Measurements from ENCODE around the gene BOK.

DNA sequence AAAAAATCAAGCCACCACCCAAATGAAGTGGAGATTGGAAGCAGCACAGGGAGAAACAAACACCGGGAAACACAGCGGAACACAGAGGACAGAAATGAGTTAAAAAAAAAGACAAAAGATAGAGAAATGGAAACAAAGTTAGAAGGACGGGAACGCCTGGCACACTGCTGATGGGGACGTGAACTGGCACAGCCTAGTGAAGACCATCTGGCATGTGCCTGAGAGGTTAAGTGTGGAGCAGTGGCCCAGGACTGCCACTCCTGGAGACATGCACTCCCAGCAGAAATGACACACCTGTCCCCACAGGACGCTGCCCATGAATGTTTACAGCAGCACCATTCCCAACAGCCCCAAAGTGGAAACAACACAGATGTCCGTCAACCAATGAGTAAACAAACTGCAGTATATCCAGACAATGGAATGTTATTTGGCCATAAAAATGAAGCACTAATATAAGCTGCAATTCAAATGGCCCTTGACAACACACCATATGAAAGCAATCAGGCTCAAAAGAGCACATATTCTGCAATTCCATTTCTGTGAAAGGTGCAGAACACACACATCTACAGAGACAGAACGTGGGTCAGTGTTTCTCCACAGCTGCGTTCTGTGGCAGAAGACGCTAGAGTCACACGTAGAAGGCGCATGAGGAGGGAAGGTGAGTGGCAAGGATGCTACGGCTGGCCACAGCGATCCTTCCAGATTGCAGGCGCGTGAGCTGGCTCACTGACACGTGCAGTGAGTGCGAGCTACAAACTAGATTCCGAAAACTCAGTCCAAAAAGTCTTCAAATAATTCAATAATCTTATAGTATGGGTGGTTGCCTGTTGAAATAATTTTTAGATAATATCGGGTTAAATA is 53.8 kb downstream of the BOK start:
- TF ChIP-seq, protein P1, sequence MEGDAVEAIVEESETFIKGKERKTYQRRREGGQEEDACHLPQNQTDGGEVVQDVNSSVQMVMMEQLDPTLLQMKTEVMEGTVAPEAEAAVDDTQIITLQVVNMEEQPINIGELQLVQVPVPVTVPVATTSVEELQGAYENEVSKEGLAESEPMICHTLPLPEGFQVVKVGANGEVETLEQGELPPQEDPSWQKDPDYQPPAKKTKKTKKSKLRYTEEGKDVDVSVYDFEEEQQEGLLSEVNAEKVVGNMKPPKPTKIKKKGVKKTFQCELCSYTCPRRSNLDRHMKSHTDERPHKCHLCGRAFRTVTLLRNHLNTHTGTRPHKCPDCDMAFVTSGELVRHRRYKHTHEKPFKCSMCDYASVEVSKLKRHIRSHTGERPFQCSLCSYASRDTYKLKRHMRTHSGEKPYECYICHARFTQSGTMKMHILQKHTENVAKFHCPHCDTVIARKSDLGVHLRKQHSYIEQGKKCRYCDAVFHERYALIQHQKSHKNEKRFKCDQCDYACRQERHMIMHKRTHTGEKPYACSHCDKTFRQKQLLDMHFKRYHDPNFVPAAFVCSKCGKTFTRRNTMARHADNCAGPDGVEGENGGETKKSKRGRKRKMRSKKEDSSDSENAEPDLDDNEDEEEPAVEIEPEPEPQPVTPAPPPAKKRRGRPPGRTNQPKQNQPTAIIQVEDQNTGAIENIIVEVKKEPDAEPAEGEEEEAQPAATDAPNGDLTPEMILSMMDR (IDR thresholded peaks at IDR 0.05), result no peak
- TF ChIP-seq POLR2AphosphoS5 (IDR thresholded peaks at IDR 0.05), result no peak

Measured in sigmoid colon (tissue), 4 donors.